Chondrocyte (in vitro differentiated cells): ENCODE measurements around the gene PUSL1. TPM values are rescaled to one million over a fixed set of nuclear protein-coding genes. Genes with fewer than 3 reads are reported as not detected.

ENCODE experiments used
- DNase-seq: peaks from one replicate; pipeline ENCODE4 v3.0.0; 2021; ENCODE audit warnings: mixed read lengths, low spot score
- H3K27ac Mint-ChIP-seq: one replicate; pipeline ENCODE4 v1.8.0; 2021; ENCODE audit warnings: mild to moderate bottlenecking, moderate library complexity, mixed read lengths; ENCODE audit not compliant: unreplicated experiment
- H3K27me3 Mint-ChIP-seq: 2 replicates; pipeline ENCODE4 v1.8.0; 2021; ENCODE audit warnings: low read depth, mixed read lengths
- H3K36me3 Mint-ChIP-seq: 2 replicates; pipeline ENCODE4 v1.8.0; 2021; ENCODE audit warnings: low read depth, mixed read lengths
- H3K4me1 Mint-ChIP-seq: 2 replicates; pipeline ENCODE4 v1.8.0; 2021; ENCODE audit warnings: low read depth, mild to moderate bottlenecking, mixed read lengths
- H3K4me3 Mint-ChIP-seq: one replicate; pipeline ENCODE4 v1.8.0; 2021; ENCODE audit warnings: mild to moderate bottlenecking, moderate library complexity, mixed read lengths; ENCODE audit not compliant: unreplicated experiment
- H3K9me3 Mint-ChIP-seq: 2 replicates; pipeline ENCODE4 v1.8.0; 2021; ENCODE audit warnings: low read depth, mixed read lengths
- CTCF ChIP-seq: fragments of 200-600 bp; sonication (generic); IDR thresholded peaks from 2 replicates; pipeline ENCODE4 v1.5.0; 2021; ENCODE audit warnings: antibody characterized with exemption, mild to moderate bottlenecking, moderate library complexity
- total RNA-seq: library from RNA; stranded (reverse); gene quantifications from 3 replicates; pipeline ENCODE4 v1.2.1, GENCODE V29; 2021

Gene PUSL1
- total RNA-seq, 1 donor from 2014 or later: 21.6 TPM

GRCh38 chr1:1333551-1334241, 25.3 kb downstream of the PUSL1 start:
- H3K27ac Mint-ChIP-seq: no peak overlapping the region
- peaks cover 9% of the 10 kb centered on the region for H3K4me1 Mint-ChIP-seq
- DNase-seq: no peak
- H3K4me3 Mint-ChIP-seq: no peak overlapping the region
- H3K27me3 Mint-ChIP-seq: no peaks in the 10 kb centered on the region
- no peaks in the 10 kb centered on the region for H3K9me3 Mint-ChIP-seq
- H3K36me3 Mint-ChIP-seq: no peaks in the 10 kb centered on the region
- TF ChIP-seq CTCF: no peak

- Mint-ChIP-seq H3K36me3 (no peaks in the 10 kb centered on the region), H3K4me1 (peaks cover 9% of the 10 kb centered on the region), H3K27ac (no peak overlapping the region), H3K4me3 (no peak overlapping the region), H3K9me3 (no peaks in the 10 kb centered on the region), H3K27me3 (no peaks in the 10 kb centered on the region)
- no peak for TF ChIP-seq CTCF
- no peak for DNase-seq
Observed at GRCh38 chr1:1334835-1335234, 26.4 kb downstream of the PUSL1 start.

- Mint-ChIP-seq H3K9me3 (no peaks in the 10 kb centered on the region), H3K27me3 (no peaks in the 10 kb centered on the region), H3K27ac (no peak overlapping the region), H3K36me3 (no peaks in the 10 kb centered on the region), H3K4me3 (no peak overlapping the region), H3K4me1 (peaks cover 9% of the 10 kb centered on the region)
- TF ChIP-seq CTCF: no peak
- DNase-seq: no peak
Observed at GRCh38 chr1:1335283-1335682, 26.9 kb downstream of the PUSL1 start.

GRCh38 chr1:1335792-1336248, 27.4 kb downstream of the PUSL1 start:
- Mint-ChIP-seq H3K4me3 (no peak overlapping the region), H3K27ac (no peak overlapping the region)

GRCh38 chr1:1336446-1336845, 28.0 kb downstream of the PUSL1 start:
- peaks cover 3% of the 10 kb centered on the region for H3K36me3 Mint-ChIP-seq
- H3K4me1 Mint-ChIP-seq: no peaks in the 10 kb centered on the region
- H3K27me3 Mint-ChIP-seq: no peaks in the 10 kb centered on the region

More at GRCh38 chr1:1335792-1336248, 27.4 kb downstream of the PUSL1 start:
- Mint-ChIP-seq H3K4me1 (peaks cover 5% of the 10 kb centered on the region), H3K9me3 (no peaks in the 10 kb centered on the region), H3K27me3 (no peaks in the 10 kb centered on the region), H3K36me3 (peaks cover 3% of the 10 kb centered on the region)
- no peak for TF ChIP-seq CTCF
- no peak for DNase-seq

More at GRCh38 chr1:1336446-1336845, 28.0 kb downstream of the PUSL1 start:
- Mint-ChIP-seq H3K4me3 (no peak overlapping the region), H3K9me3 (no peaks in the 10 kb centered on the region), H3K27ac (no peak overlapping the region)
- no peak for TF ChIP-seq CTCF
- DNase-seq: no peak
